Measurements from ENCODE around the gene CLBA1.

- no peak for TF ChIP-seq CTCF (IDR thresholded peaks at IDR 0.05; ENCODE audit: insufficient read depth, low read length)
- TF ChIP-seq, protein P1, sequence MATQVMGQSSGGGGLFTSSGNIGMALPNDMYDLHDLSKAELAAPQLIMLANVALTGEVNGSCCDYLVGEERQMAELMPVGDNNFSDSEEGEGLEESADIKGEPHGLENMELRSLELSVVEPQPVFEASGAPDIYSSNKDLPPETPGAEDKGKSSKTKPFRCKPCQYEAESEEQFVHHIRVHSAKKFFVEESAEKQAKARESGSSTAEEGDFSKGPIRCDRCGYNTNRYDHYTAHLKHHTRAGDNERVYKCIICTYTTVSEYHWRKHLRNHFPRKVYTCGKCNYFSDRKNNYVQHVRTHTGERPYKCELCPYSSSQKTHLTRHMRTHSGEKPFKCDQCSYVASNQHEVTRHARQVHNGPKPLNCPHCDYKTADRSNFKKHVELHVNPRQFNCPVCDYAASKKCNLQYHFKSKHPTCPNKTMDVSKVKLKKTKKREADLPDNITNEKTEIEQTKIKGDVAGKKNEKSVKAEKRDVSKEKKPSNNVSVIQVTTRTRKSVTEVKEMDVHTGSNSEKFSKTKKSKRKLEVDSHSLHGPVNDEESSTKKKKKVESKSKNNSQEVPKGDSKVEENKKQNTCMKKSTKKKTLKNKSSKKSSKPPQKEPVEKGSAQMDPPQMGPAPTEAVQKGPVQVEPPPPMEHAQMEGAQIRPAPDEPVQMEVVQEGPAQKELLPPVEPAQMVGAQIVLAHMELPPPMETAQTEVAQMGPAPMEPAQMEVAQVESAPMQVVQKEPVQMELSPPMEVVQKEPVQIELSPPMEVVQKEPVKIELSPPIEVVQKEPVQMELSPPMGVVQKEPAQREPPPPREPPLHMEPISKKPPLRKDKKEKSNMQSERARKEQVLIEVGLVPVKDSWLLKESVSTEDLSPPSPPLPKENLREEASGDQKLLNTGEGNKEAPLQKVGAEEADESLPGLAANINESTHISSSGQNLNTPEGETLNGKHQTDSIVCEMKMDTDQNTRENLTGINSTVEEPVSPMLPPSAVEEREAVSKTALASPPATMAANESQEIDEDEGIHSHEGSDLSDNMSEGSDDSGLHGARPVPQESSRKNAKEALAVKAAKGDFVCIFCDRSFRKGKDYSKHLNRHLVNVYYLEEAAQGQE (IDR thresholded peaks at IDR 0.05; ENCODE audit: insufficient replicate concordance, low read depth): no peak
- no peak for TF ChIP-seq GABPA (IDR thresholded peaks at IDR 0.05; ENCODE audit: low read depth)
Observed at GRCh38 chr14:105007593-105008264, 22.1 kb downstream of the CLBA1 start.

Measured in HL-60 (cell line).